Central memory CD4-positive, alpha-beta T cell (primary cell): ENCODE results near the gene MRPS15.
"Not testable (repeated sequence)": the region's sequence is repeated elsewhere in the genome, so short reads cannot be mapped to it uniquely, and the experiment has no call there.

Experiments used
- DNase-seq: peaks from one replicate; pipeline ENCODE4 v3.0.0; 2022

MRPS15 gene

GRCh38 chr1:36482724-36483388, 18.7 kb upstream of the MRPS15 start, which contains the start of gene CSF3R:
TSS of gene CSF3R (minus strand) at chr1:36482913. CDS start at chr1:36479496, 3,417 bp downstream.
- DNase-seq, result no peak

- DNase-seq, result no peak
Observed at GRCh38 chr1:36481771-36482723, 17.9 kb upstream of the MRPS15 start.

GRCh38 chr1:36481091-36481490, 16.9 kb upstream of the MRPS15 start:
- DNase-seq, result no peak

- DNase-seq, result no peak
Observed at GRCh38 chr1:36480161-36480560, 16.0 kb upstream of the MRPS15 start.

GRCh38 chr1:36479505-36480051, 15.4 kb upstream of the MRPS15 start:
- no peak for DNase-seq

- DNase-seq, result not testable (repeated sequence)
Observed at GRCh38 chr1:36477615-36478014, 13.4 kb upstream of the MRPS15 start.

GRCh38 chr1:36476945-36477344, 12.8 kb upstream of the MRPS15 start:
- no peak for DNase-seq

- DNase-seq, result no peak
Observed at GRCh38 chr1:36475910-36476604, 11.9 kb upstream of the MRPS15 start.

GRCh38 chr1:36475341-36475740, 11.2 kb upstream of the MRPS15 start:
- DNase-seq, result no peak

GRCh38 chr1:36472656-36473055, 8.5 kb upstream of the MRPS15 start:
- no peak for DNase-seq

GRCh38 chr1:36471830-36472641, 7.9 kb upstream of the MRPS15 start:
- no peak for DNase-seq

- no peak for DNase-seq
Observed at GRCh38 chr1:36469163-36469562, 5.0 kb upstream of the MRPS15 start.

- DNase-seq, result no peak
Observed at GRCh38 chr1:36467700-36468455, 3.7 kb upstream of the MRPS15 start.

- no peak for DNase-seq
Observed at GRCh38 chr1:36467027-36467410, 2.8 kb upstream of the MRPS15 start.

GRCh38 chr1:36466370-36467026, 2.3 kb upstream of the MRPS15 start:
- DNase-seq, result no peak

- DNase-seq, result no peak
Observed at GRCh38 chr1:36465731-36466369, 1.7 kb upstream of the MRPS15 start.

GRCh38 chr1:36464605-36465393, 615 bp upstream of the MRPS15 start:
- no peak for DNase-seq

- DNase-seq, result no peak
Observed at GRCh38 chr1:36463463-36463802, 751 bp downstream of the MRPS15 start.

- no peak for DNase-seq
Observed at GRCh38 chr1:36458910-36459309, 5.3 kb downstream of the MRPS15 start.

- DNase-seq, result peak; percentile 45
Observed at GRCh38 chr1:36457691-36458090, 6.5 kb downstream of the MRPS15 start.
